CD4-positive, alpha-beta T cell treated with Interleukin-12 subunit alpha and Interleukin-12 subunit beta, for 1 hour (primary cell): ENCODE measurements around the gene FGB.

Source experiments
- DNase-seq: peaks from one replicate; pipeline ENCODE4 v3.0.0-alpha.2; 2020

Gene FGB

DNA sequence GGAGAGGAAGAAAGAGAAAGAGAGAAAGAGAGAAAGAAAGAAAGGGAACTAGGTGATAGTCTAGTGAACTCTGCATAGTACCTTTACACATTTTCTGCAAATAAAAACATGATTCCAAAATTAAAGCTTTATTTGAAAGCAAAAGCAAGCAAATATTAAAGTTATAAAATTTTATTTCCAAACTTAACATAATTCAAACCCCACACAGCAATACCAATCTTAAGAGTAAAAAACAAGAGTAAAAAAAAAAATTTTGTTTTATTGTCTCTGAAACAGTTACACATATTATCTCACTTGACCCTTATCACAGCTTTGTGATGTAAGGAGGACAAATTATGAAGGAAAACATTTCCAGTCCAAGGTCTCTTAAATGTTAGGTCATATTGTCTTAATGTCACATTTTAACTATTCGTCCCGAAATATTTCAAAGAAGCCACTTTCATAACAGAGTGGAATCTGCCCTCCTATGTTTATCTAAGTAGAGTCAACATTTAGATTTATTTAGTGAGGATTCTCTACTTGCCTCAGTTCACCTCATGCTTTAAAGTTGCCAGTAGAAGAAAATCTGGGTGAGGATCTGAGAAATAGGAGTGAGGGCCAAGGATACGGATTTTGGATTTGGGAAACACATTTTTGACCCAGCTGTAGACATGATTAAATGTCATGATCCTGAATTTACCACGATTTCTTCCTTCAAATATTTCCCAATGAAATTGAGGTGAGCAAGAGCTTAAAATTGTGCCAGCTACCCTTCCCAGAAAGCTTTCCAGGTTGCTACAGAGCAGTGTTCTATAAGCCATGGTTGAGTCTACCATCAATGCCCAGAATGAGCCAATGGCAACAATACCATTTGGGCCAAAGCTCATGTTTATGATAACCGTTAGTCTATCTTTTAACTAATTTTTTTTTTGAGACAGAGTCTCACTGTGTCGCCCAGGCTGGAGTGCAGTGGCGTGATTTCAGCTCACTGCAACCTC is 35.3 kb downstream of the FGB start:
- DNase-seq: no peak

DNA sequence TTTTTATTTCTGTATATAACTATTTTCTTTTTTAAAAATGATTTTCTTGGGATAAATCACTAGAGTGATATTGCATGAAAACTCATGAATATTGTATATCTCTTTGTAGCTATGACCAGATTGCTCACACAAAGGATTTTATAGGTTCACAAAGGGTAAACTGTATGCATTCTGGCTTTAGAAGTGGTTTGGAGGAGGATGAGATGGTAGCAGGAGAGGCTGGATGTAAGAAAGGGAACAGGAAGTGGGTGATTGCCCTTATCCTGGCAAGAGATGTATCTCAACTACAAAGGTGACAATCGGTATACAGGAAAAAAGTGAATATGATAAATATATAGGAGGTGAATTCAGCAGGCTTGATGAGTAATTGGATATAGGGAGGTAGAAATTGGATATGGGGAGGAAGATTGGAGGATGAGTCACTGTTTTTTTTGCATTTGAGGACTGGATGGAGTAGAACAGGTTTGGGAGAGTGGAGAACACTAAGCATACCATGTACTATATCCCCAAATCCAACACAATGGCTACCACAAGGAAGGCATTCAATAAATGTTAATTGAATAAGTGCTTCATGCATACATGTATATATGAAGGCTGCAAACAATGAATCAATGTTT is 39.7 kb downstream of the FGB start:
- DNase-seq: no peak

DNA sequence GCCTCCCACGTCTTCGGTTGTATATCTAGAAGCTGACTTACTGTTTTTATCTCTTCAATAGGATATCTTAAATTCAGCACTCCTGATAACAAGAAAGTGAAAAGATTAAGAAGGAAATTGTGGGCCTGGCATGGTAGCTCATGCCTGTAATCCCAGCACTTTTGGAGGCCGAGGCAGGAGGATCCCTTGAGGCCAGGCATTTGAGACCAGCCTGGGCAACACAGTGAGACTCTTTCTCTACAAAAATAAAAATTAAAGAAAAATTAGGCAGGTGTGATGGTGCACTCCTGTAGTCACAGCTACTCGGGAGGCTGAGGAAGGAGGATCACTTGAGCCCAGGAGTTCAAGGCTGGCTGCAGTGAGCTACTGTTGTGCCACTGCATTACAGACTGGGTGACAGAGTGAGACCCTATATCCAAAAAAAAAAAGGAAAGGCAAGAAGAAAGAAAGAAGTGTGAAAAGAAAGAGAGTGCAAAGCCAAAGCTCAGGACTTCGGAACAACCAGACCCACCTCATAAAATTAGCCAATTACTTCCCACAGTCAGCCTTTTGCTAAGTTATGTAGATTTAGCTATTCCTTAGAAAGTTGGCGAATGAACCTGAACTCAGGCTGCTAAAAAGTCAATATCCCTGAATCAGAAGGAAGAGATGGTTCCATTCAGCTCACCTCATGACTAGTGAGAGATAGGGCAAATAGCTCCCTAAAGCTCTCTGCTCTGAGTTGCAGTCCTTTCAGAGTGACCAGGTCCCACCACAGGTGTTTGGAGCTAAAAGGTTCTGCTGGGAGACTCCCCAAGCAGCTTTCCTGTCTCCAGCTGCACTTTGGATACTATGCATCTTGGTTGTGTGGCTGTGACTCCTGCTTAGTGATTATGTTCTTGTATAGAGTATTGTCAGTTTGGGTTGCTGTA is 40.5 kb downstream of the FGB start:
- DNase-seq: no peak

DNA sequence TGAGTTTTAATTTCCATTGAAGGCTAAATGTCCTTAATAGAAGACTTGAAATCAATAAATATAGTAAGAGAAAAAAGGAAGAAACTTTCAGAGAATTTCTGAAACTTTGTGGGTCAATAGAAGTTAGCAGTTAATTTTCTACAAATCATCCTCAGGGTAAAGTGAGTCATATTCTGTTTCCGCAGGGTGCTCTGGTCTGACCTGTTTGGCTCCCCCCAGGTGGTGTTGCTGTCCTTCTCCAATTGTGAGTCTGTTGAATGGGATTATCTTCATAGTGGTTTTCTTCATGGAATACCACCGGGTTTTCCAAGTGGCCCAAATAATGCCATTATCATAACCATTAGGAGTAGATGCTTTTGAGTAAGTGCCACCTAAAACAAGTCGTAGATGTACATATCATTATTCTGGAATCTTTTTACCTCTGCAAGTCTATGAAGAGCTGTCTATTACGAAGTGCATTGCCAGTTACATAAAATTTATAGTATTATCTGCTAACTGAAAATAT is 41.9 kb downstream of the FGB start:
- no peak for DNase-seq

DNA sequence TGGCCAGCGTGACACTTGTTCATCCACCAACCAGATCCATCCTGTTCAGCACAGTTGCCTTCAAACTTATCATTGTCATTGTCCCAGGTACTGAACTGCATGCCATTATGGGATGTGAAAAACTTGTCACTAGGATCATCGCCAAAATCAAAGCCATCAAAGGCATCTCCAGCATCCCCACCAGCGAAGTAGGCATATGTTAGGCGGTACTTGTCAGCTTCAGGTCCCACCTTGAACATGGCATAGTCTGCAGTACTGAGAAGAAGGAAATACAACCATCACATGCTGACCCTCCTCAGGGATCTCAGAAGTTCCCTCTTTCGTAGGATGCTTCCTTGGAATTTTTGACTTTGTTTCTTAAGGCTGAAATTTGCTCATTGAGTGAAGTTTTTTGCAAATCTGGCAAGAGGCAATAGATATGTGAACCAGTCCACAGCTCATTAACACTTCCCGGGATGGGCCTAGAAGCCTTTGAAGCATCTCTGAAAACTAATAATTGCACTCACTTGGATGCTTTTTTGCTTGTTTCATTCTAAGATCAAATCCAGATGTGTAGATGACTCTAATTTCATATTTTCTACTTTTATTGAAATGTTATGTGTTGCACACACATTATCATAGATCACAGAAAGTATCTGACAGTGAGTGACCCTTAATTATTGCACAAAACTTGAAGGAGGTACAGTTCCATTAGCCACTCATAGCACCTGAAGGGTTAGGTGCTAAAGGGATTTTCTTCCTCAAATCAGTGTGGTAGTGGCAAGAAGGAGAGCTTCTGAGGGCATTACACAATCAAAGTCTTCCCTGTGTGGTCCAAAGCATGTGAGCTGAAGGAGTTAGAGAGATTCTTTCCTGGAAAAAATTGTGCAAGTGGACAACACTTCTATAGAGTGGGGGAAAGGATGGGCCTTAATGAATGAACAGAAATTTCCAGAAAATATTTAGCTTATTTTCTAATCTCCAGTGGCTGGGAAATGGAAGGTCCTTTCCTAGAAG is 44.2 kb downstream of the FGB start:
- no peak for DNase-seq

DNA sequence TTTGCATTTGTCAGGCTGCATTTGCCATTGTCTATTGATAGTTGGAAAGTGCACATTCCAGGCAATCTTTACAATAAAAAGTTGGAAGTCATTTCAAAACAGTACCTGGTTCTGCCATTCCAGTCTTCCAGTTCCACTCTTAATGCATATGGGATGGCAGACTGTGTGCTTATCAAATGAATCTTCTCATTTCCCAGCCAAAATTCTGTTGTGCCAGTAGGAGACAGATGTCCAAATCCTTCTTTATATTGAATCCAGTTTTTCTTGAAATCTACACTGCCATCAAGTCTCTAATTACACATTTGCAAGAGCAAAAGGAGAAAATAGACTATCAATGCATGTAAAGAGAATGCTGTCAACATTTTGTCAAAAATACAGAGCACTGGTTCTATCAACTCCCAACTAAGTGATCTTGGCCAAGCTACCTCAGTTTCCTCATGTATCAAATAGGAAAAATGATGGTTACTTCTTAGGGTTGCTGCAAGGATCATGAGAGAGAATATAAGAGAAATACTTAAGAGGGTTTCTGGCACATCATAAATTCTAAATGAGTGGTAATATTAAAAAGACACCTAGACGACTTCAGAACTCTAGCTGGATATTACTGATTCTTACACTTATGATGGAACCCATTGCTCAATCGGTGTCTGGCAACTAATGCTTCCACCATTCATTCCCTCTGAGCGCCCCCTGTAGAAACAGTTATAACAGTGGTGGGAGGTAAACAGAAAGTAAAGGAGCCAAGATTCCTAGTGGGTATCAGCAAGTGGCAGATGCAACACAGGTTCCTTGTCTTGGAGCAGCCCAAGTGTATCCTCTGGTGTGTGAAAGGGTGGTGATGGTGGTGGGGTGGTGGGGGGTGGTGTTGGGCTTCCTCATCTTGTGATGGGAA is 45.8 kb downstream of the FGB start:
- DNase-seq: no peak

DNA sequence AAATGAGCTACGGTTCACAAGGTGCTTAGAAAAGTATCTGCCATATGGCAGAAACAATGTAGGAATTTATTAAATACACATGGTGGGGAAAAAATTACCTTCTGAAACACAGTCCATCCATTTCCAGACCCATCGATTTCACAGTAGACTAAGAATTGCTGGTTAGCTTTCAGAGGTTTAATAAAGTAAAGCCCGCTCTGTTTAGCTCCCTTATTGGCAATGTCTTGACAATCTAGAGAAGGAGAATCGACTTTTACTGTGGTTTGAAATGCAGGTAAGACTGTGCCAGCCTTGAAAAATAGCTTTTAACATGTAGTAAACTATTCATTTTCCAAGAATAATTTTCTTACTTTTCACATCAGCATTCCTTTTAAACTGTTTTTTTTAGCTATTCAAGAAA is 46.7 kb downstream of the FGB start:
- no peak for DNase-seq

DNA sequence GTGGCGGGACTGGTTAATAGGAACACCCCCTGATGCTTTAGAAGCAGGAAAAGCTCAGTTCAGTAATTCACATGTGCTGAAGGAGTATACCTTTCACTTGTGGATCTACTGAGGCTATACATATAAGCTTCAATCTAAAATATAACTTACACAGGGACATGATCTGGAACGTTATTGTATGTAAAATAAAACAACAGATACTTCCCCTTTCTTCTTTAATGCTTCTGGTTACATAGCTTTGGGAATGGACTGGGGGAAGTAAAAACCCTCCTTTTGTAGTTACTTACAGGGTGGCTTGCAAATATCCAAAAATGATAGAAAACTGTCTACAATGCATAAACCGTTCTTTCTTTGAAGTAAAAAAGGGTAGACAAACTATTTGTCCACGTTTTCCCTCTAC is 47.8 kb downstream of the FGB start:
- DNase-seq: no peak

DNA sequence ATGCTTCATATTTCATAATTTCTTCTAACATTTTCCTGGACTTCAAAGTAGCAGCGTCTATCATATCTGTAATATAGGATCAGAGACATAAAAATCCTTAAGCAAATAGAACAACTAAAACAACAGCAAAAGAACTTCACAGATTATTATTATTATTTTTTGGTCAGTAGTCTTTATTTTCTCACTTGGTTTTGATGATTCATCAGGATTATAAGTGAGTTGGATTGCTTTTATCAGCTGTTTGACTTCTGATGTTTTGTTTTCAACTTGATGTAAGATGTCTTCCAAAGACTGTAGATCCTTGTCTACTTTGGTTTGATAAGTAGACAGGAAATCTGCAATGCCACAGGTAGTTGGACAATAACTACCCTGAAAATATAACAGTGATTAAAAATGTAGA is 49.0 kb downstream of the FGB start:
- no peak for DNase-seq

DNA sequence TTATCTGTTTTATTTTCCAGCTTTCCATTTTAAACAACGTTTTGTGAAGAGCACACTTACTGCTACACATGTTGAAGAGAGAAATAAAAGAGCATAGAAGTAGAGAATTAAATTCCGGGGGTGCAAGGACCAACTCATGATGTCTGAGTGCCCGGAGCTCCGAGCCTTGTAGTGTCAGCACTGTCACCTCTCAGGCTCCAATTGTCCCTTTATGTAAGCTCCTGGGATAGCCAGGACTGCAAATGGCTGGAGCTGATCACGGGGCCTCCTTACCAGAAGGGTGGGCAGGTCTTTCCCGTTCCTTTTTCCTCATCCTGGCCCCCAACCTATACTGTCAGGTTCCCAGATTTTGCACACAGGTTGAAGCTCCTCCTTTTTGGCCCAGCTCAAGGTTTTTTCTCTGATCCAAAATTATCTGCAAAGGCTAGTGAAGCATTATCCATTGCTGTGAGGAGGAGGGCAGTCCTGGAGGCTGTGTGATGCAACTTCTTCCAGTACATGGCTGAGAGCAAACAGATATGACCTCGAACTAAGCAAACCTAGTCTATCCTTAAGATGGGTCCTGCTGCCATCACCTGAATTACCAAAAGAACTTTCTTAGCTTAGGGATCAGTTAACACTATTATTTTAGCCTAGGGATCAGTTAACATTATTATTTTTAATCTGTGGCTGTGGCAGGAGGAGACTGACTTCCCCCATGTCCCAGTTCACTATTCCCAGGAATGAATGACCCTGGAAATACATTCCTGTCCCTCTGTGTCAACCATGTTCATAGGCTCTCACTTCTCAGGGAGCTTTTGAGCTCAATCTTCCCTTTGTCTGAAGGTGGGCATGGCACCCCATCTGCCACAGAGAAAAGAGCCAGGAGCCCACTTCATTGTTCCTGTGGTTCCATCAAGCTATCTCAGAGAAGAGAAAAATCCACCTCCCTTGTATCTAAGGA is 49.9 kb downstream of the FGB start, which contains the start of gene FGG:
FGG (minus strand) TSS at position 185 of the 943 bp plus-strand sequence; CDS start at position 138, 47 bp downstream.
- DNase-seq: no peak

DNA sequence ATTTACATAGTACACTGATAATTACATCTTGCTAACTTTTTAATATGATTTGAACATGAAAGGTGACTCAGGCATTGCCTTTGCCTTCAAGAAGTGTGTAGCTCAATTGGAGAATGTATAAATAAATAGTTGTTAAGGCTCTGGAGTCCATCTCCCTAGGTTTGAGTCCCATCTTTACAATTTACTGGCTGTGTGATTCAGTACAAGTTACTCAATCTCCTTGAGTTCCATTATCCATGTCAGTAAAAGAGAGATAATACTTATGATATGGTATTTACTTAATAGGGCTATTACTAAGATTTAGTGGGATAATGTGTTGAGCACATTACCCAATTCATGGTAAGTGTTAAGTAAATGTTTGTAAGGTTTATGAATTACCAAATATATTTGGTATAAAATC is 51.5 kb downstream of the FGB start:
- no peak for DNase-seq

DNA sequence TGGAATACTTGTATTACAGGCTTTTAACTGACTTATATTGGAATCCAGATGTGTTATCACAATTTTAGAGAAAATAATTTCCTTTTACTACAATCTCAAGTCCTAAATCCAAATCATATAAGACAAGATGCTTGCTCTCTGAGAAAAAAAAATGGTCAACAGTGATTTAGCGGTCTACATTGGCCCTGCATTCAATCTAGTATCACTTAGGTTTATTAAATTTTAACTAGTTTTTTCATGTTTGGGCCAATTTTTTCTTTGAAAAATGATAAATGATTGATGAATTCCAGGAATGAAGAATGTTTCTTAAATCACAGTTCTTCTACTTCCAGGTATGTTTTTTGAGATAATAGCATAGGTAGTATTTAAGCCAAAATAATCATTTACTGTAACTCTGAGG is 52.4 kb downstream of the FGB start:
- DNase-seq: no peak

DNA sequence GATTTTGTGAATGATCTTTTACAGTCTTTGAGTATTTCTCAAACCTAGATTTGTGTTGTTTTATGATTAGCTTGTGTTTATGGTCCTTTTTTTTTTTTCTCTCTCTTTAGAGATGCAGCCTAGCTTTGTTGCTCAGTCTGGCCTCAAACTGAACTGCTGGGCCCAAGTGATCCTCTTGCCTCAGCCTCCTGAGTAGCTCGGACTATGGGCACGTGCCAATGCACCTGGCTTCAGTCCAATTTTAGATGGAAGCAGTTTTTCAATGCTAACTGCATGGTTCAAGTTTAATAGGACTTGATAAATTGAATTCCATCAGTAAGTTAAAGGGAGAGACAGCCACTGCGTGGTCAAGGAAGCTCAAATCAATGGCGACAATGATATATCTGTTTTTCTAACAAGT is 53.5 kb downstream of the FGB start:
- no peak for DNase-seq

DNA sequence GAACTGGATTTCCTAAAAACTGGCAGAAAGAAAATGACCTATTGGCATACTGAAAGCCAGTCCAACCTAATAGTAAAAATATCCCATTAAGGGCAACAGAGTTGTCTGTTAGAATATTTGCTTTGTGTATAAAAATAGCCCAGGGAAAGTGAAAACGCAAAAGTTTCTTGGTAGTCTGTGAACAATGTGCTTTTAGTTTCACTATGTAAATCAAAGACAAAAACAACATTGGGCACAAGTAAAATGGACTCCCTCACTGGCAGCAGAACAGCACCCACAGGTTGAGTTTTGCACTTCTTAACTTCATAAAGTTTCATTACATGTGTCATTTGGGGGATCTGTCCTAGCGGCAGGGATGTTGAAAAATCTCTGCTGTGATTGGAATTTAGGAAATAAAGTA is 53.9 kb downstream of the FGB start:
- no peak for DNase-seq

DNA sequence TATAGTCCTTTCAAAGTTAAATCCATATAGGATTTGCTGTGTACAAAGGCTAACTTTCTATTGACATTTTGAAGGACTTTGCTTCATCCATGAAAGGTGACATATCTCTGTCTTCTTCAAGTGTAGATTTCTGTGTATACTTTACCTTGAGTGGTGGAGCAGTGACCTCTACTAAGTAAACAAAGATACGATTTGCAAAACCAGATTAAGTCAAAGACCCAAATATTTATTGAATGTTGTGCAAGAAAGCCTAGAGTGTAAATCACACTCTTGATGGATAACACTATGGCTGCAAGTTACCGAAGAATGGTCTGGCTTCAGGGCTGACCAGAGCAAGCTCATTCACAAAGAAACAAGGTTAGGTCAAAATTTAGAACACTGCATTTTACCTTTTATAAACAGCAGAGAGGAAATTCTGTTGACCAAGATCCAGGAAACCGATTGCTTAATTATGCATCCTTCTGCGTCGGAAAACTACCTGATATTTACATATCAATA is 55.1 kb downstream of the FGB start:
- no peak for DNase-seq

DNA sequence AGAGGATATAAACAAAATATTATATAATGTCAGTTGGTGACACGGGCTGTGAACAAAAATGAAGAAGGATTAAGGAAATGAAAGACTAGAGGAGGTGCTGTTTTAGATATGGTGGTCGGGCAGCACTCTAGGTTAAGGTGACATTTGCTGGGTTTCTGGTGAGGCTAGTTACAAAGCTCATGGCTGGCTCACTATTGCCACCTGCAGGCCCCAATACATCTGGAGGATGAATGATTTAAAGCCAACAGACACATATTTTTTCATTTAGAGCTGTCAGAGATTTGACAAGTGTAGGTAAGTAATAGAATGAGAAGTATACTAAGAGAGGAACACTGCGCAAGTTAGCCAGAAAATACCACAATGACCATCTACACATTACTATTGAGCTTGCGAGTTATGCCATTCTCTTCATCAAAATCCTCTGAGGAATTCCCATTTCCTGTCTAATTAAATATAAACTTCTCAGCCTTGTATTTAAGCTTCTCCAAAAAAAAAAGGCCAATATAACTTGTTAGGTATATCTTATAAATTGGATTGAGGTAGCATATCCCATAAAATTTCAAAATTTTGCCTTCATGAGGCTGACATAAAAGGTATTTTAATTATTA is 56.0 kb downstream of the FGB start:
- DNase-seq: peak; percentile 51

DNA sequence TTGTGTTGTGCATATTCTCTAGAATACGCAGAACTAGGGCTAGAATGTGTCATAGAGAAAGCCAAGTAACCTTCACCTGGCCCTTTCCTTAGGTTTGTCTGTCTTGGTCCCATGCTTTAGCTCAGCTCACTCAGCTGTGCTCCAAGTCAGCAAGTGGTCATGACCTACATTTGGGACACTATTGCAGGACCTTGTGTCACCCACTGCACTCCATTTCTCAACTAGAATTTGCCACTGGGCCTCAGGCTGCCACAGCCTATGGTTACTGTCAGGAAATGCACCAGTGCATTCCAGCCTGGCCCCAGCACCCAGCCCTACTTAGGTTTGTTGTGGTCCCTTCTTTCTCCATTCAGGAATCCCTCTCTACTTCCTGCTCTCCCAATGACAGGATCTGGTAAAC is 57.3 kb downstream of the FGB start:
- no peak for DNase-seq
